Hepatocyte (in vitro differentiated cells): ENCODE data around the gene CDK14.

Source experiments
- EZH2phosphoT487 ChIP-seq: fragments of 200-600 bp; sonication (generic); IDR thresholded peaks from one replicate; pipeline ENCODE4 v1.6.1; 2018; ENCODE audit warnings: antibody characterized with exemption, mild to moderate bottlenecking, low read depth, moderate library complexity; ENCODE audit not compliant: unreplicated experiment, severe bottlenecking
- TF ChIP-seq, protein P1 (sequence below): fragments of 200-600 bp; sonication (generic); IDR thresholded peaks from 2 replicates; pipeline ENCODE4 v1.5.1; 2016; ENCODE audit warnings: antibody characterized with exemption, mild to moderate bottlenecking; ENCODE audit not compliant: poor library complexity

DNA sequence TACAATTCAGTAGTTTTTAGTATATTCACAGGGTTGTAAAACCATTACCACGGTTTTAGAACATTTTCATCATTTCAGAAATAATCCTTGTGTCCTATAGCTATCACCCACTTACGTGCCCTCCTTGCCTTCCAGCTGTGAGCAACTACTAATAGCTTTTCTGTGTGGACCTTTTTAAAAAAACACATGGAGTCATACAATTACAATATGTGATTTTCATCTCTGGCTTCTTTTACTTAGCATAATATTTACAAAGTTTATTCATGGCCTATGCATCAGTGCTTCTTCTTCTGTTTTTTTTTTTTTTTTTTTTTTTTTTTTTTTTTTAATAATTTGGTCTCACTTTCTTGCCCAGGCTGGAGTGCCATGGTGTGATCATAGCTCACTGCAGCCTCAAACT lies 76.1 kb downstream of the CDK14 start:
- no peak for TF ChIP-seq EZH2phosphoT487
- TF ChIP-seq, protein P1, sequence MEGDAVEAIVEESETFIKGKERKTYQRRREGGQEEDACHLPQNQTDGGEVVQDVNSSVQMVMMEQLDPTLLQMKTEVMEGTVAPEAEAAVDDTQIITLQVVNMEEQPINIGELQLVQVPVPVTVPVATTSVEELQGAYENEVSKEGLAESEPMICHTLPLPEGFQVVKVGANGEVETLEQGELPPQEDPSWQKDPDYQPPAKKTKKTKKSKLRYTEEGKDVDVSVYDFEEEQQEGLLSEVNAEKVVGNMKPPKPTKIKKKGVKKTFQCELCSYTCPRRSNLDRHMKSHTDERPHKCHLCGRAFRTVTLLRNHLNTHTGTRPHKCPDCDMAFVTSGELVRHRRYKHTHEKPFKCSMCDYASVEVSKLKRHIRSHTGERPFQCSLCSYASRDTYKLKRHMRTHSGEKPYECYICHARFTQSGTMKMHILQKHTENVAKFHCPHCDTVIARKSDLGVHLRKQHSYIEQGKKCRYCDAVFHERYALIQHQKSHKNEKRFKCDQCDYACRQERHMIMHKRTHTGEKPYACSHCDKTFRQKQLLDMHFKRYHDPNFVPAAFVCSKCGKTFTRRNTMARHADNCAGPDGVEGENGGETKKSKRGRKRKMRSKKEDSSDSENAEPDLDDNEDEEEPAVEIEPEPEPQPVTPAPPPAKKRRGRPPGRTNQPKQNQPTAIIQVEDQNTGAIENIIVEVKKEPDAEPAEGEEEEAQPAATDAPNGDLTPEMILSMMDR, result no peak
